ENCODE measurements around the gene LEFTY2. TPM values are rescaled to one million over a fixed set of nuclear protein-coding genes. Genes with fewer than 3 reads are reported as not detected.

The LEFTY2 gene
- total RNA-seq, 1 donor from 2014 or later, result not detected

DNA sequence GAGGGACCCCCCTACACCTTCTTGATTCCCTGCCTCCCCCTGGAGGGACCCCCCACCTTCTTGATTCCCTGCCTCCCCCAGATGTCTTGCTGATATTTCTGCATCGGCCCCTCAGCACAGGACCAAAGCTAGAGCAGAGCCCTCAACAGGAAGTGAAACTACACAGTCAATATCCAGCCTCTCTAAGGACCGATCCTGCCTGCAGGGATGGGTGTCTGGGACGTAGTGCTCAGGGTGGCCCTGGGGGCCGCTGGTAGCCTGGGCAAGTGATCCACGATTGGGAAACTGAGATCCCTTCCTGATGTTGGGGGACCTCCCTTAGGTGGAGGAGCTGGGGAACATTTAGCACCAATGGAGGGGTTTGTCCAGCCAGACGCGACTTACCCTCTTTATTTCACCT is 3.9 kb upstream of the LEFTY2 start:
- H2AFZ ChIP-seq (replicated peaks), result no peak overlapping the region
- H3F3A ChIP-seq (ENCODE audit: low read depth), result peaks cover 26% of the 10 kb centered on the region
- no peaks in the 10 kb centered on the region for H3K36me3 ChIP-seq
- H3K9me3 ChIP-seq (ENCODE audit: low read depth), result no peaks in the 10 kb centered on the region
- peaks cover 52% of the 10 kb centered on the region for H3K4me1 Mint-ChIP-seq
- H3K79me2 ChIP-seq (ENCODE audit: low read depth), result no peaks in the 10 kb centered on the region
- H3K9me3 Mint-ChIP-seq, result no peaks in the 10 kb centered on the region
- H3K27me3 ChIP-seq, result peaks cover 12% of the 10 kb centered on the region
- H3K27me3 Mint-ChIP-seq (ENCODE audit: insufficient read depth, low read depth), result peaks cover 7% of the 10 kb centered on the region
- H3K36me3 Mint-ChIP-seq, result no peaks in the 10 kb centered on the region
- peak overlapping the region; percentile 89 for H3K27ac Mint-ChIP-seq
- TF ChIP-seq EZH2 (IDR thresholded peaks at IDR 0.05) (no peak), EZH2phosphoT487 (IDR thresholded peaks at IDR 0.05) (no peak)
- TF ChIP-seq, protein P1, sequence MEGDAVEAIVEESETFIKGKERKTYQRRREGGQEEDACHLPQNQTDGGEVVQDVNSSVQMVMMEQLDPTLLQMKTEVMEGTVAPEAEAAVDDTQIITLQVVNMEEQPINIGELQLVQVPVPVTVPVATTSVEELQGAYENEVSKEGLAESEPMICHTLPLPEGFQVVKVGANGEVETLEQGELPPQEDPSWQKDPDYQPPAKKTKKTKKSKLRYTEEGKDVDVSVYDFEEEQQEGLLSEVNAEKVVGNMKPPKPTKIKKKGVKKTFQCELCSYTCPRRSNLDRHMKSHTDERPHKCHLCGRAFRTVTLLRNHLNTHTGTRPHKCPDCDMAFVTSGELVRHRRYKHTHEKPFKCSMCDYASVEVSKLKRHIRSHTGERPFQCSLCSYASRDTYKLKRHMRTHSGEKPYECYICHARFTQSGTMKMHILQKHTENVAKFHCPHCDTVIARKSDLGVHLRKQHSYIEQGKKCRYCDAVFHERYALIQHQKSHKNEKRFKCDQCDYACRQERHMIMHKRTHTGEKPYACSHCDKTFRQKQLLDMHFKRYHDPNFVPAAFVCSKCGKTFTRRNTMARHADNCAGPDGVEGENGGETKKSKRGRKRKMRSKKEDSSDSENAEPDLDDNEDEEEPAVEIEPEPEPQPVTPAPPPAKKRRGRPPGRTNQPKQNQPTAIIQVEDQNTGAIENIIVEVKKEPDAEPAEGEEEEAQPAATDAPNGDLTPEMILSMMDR (IDR thresholded peaks at IDR 0.05), result no peak
- no peak overlapping the region for H3K4me3 Mint-ChIP-seq
- DNase-seq (ENCODE audit: low spot score), result no peak
- H3K4me1 ChIP-seq, result peaks cover 44% of the 10 kb centered on the region
- H3K27ac ChIP-seq, result peak overlapping the region; percentile 69
- no peaks in the 10 kb centered on the region for H4K20me1 ChIP-seq (ENCODE audit: low read depth)
- H3K9ac ChIP-seq, result no peak overlapping the region
- H3K4me3 ChIP-seq, result no peak overlapping the region
- peak overlapping the region; percentile 63 for H3K4me2 ChIP-seq

DNA sequence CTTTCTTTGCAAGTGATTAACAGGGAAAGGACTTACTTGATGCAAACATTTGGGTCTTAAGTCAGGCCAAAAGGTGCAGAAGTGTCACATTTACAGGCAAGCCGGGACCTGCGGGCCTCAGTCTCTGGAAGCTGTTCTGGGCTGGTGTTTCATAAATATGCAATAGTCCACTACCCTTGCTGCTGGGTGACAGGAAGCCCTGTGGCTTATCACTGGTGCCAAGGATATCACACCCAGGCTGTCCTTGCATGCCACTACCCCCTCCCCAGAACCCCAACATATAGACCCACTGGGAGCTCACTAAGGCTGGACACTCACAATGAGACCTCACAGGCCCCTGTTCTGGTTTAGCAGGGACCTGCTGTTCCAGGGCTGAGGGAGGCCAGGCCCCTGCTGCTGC is 3.4 kb upstream of the LEFTY2 start:
- H3K36me3 ChIP-seq, result no peaks in the 10 kb centered on the region
- H3K4me1 Mint-ChIP-seq, result peaks cover 51% of the 10 kb centered on the region
- H3K79me2 ChIP-seq (ENCODE audit: low read depth), result no peaks in the 10 kb centered on the region
- peaks cover 26% of the 10 kb centered on the region for H3F3A ChIP-seq (ENCODE audit: low read depth)
- H3K4me2 ChIP-seq, result peak overlapping the region; percentile 63
- TF ChIP-seq, protein P1 (IDR thresholded peaks at IDR 0.05), result no peak
- TF ChIP-seq EZH2phosphoT487 (IDR thresholded peaks at IDR 0.05) (no peak), EZH2 (IDR thresholded peaks at IDR 0.05) (no peak)
- no peaks in the 10 kb centered on the region for H3K9me3 ChIP-seq (ENCODE audit: low read depth)
- H3K27ac Mint-ChIP-seq, result no peak overlapping the region
- no peak overlapping the region for H3K27ac ChIP-seq
- no peak overlapping the region for H2AFZ ChIP-seq (replicated peaks)
- H3K36me3 Mint-ChIP-seq, result no peaks in the 10 kb centered on the region
- H3K27me3 Mint-ChIP-seq (ENCODE audit: insufficient read depth, low read depth), result peaks cover 7% of the 10 kb centered on the region
- no peaks in the 10 kb centered on the region for H3K9me3 Mint-ChIP-seq
- H3K4me1 ChIP-seq, result peaks cover 44% of the 10 kb centered on the region
- no peaks in the 10 kb centered on the region for H4K20me1 ChIP-seq (ENCODE audit: low read depth)
- no peak overlapping the region for H3K4me3 ChIP-seq
- no peak for DNase-seq (ENCODE audit: low spot score)
- peaks cover 18% of the 10 kb centered on the region for H3K27me3 ChIP-seq
- no peak overlapping the region for H3K4me3 Mint-ChIP-seq
- no peak overlapping the region for H3K9ac ChIP-seq

DNA sequence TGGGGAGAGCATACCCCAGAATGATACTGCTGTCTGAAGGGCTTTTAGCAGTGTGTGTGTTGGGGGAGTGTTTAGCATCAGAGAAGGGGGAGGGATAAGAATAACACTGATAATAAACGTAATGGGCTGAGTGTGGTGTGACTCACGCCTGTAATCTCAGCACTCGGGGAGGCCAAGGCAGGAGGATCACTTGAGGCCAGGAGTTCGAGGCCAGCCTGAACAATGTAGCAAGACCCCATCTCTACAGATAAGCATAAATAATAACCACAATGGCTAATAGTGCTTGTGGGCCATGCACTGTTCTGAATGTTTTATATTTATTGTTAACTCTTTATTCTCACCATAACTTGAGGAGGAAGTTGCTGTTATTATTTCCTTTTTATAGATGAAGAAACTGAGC is 2.6 kb upstream of the LEFTY2 start:
- no peak overlapping the region for H3K27ac Mint-ChIP-seq
- H3K9me3 Mint-ChIP-seq, result no peaks in the 10 kb centered on the region

More for the DNA sequence above, 2.6 kb upstream of the LEFTY2 start:
- Histone ChIP-seq H3K79me2 (ENCODE audit: low read depth) (no peaks in the 10 kb centered on the region), H3K9ac (no peak overlapping the region), H3K9me3 (ENCODE audit: low read depth) (no peaks in the 10 kb centered on the region), H3K27me3 (peaks cover 26% of the 10 kb centered on the region), H3K4me3 (no peak overlapping the region), H3K27ac (no peak overlapping the region), H3F3A (ENCODE audit: low read depth) (peaks cover 18% of the 10 kb centered on the region), H3K36me3 (no peaks in the 10 kb centered on the region), H3K4me1 (peaks cover 36% of the 10 kb centered on the region), H3K4me2 (no peak overlapping the region), H2AFZ (replicated peaks) (no peak overlapping the region), H4K20me1 (ENCODE audit: low read depth) (no peaks in the 10 kb centered on the region)
- Mint-ChIP-seq H3K4me1 (peaks cover 43% of the 10 kb centered on the region), H3K4me3 (no peak overlapping the region), H3K36me3 (no peaks in the 10 kb centered on the region), H3K27me3 (ENCODE audit: insufficient read depth, low read depth) (peaks cover 7% of the 10 kb centered on the region)
- no peak for TF ChIP-seq EZH2 (IDR thresholded peaks at IDR 0.05)
- TF ChIP-seq, protein P1 (IDR thresholded peaks at IDR 0.05), result no peak
- no peak for TF ChIP-seq EZH2phosphoT487 (IDR thresholded peaks at IDR 0.05)
- DNase-seq (ENCODE audit: low spot score), result no peak

All from neural progenitor cell (in vitro differentiated cells).